Measurements from ENCODE around the gene TM2D3. TPM values are rescaled to one million over a fixed set of nuclear protein-coding genes. Genes with fewer than 3 reads are reported as not detected.

Gene TM2D3
- total and polyA plus RNA-seq, 4 experiments from 2014 or later, result 35.1 to 92.9 (median 63.3) TPM

DNA sequence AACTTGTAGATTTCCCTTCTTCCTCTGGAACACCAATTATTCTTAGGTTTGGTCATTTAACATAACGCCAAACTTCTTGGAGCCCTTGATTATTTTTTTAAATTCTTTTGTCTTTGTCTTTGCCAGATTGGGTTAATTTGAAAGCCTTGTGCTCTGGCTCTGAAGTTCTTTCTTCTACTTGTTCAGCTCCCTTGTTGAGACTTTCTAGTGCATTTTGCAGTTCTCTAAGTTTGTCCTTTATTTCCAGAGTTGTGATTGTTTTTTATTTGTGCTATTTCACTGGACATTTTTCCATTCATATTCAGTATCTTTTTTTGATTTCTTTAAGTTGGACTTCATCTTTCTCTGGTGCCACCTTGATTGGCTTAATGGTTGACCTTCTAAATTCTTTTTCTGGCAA is 55.5 kb downstream of the TM2D3 start:
- peaks cover 4 to 47% (median 30%) of the 10 kb centered on the region in 8 donors for H3K9me3 Mint-ChIP-seq
- peaks cover 3% of the 10 kb centered on the region for H3K27me3 ChIP-seq (ENCODE audit: insufficient read depth, low read length)

More for the DNA sequence above, 55.5 kb downstream of the TM2D3 start:
- POLR2A ChIA-PET (ENCODE audit: partially characterized antibody), result no interaction called here
- no peak for DNase-seq
- H3K4me1 Mint-ChIP-seq, result no peaks in the 10 kb centered on the region
- no peak overlapping the region for H3K4me3 Mint-ChIP-seq
- no peaks in the 10 kb centered on the region for H3K4me1 ChIP-seq (ENCODE audit: insufficient read depth, low read length)
- H3K36me3 Mint-ChIP-seq, result peaks cover 0 to 4% of the 10 kb centered on the region in 2 donors
- intact Hi-C loops (cut with micrococcal nuclease), result no loop called here
- no peaks in the 10 kb centered on the region for H3K36me3 ChIP-seq (ENCODE audit: insufficient read depth, low read length)
- H3K9me3 ChIP-seq (ENCODE audit: control insufficient read depth in 1 of 2, low read length in 2 of 2), result no peaks in the 10 kb centered on the region
- peaks cover 42 to 49% of the 10 kb centered on the region in 2 donors for H3K27me3 Mint-ChIP-seq
- CTCF ChIA-PET (ENCODE audit: partially characterized antibody), result no interaction called here
- H3K27ac ChIP-seq (ENCODE audit: low read depth, low read length), result no peak overlapping the region
- no peak overlapping the region for H3K4me3 ChIP-seq (ENCODE audit: low read length in 2 of 2)
- no peak overlapping the region for H3K27ac Mint-ChIP-seq

Other genes with a start within 250 kb of the TM2D3 start
- under 1 TPM; 0.41 to 0.53 TPM for gene PCSK6, start 162.7 kb downstream of the TM2D3 start, total RNA-seq
- gene PCSK6, start 162.7 kb downstream of the TM2D3 start, polyA plus RNA-seq, result under 1 TPM; 0.08 to 0.24 TPM
- 10 to 100 TPM; 35.8 to 39.8 TPM for gene TARS3, start 72.1 kb upstream of the TM2D3 start, total RNA-seq
- 10 to 100 TPM in 1 of 2 donors, 1 to 10 TPM in 1; 8.9 to 17.2 TPM for gene TARS3, start 72.1 kb upstream of the TM2D3 start, polyA plus RNA-seq
- not detected for gene OR4F6, start 151.1 kb upstream of the TM2D3 start, total RNA-seq
- gene OR4F6, start 151.1 kb upstream of the TM2D3 start, polyA plus RNA-seq, result not detected
- gene OR4F15, start 159.8 kb upstream of the TM2D3 start, total RNA-seq, result not detected
- not detected for gene OR4F15, start 159.8 kb upstream of the TM2D3 start, polyA plus RNA-seq